Osteocyte (in vitro differentiated cells): ENCODE results near the gene PNMA3. TPM values are rescaled to one million over a fixed set of nuclear protein-coding genes. Genes with fewer than 3 reads are reported as not detected.

Source experiments
- DNase-seq: peaks from one replicate; pipeline ENCODE4 v3.0.0; 2021; ENCODE audit warnings: mixed read lengths; ENCODE audit not compliant: unreplicated experiment; ENCODE audit errors: extremely low spot score
- H3K27ac Mint-ChIP-seq: one replicate; pipeline ENCODE4 v1.8.0; 2021; ENCODE audit warnings: mild to moderate bottlenecking, mixed read lengths; ENCODE audit not compliant: unreplicated experiment
- H3K27me3 Mint-ChIP-seq: one replicate; pipeline ENCODE4 v1.8.0; 2021; ENCODE audit warnings: mixed read lengths; ENCODE audit not compliant: unreplicated experiment
- H3K36me3 Mint-ChIP-seq: one replicate; pipeline ENCODE4 v1.8.0; 2021; ENCODE audit warnings: mixed read lengths; ENCODE audit not compliant: unreplicated experiment
- H3K4me1 Mint-ChIP-seq: one replicate; pipeline ENCODE4 v1.8.0; 2021; ENCODE audit warnings: mixed read lengths; ENCODE audit not compliant: unreplicated experiment
- H3K4me3 Mint-ChIP-seq: one replicate; pipeline ENCODE4 v1.8.0; 2021; ENCODE audit warnings: mild to moderate bottlenecking, moderate library complexity, mixed read lengths; ENCODE audit not compliant: unreplicated experiment
- H3K9me3 Mint-ChIP-seq: one replicate; pipeline ENCODE4 v1.8.0; 2021; ENCODE audit warnings: mixed read lengths; ENCODE audit not compliant: unreplicated experiment
- CTCF ChIP-seq: fragments of 200-600 bp; sonication (generic); IDR thresholded peaks from 2 replicates; pipeline ENCODE4 v1.5.0; 2021; ENCODE audit warnings: antibody characterized with exemption, mild to moderate bottlenecking, moderate library complexity
- total RNA-seq: library from RNA; stranded (reverse); gene quantifications from 2 replicates; pipeline ENCODE4 v1.2.1, GENCODE V29; 2021

The PNMA3 gene
- total RNA-seq, 1 donor from 2014 or later = not detected

GRCh38 chrX:153029875-153030274, 26.4 kb upstream of the PNMA3 start:
- no peak overlapping the region for H3K4me3 Mint-ChIP-seq
- H3K27ac Mint-ChIP-seq = no peak overlapping the region
- H3K36me3 Mint-ChIP-seq = no peaks in the 10 kb centered on the region
- peaks cover 9% of the 10 kb centered on the region for H3K9me3 Mint-ChIP-seq
- no peak for DNase-seq
- TF ChIP-seq CTCF = no peak
- peaks cover 2% of the 10 kb centered on the region for H3K4me1 Mint-ChIP-seq
- no peaks in the 10 kb centered on the region for H3K27me3 Mint-ChIP-seq

DNA sequence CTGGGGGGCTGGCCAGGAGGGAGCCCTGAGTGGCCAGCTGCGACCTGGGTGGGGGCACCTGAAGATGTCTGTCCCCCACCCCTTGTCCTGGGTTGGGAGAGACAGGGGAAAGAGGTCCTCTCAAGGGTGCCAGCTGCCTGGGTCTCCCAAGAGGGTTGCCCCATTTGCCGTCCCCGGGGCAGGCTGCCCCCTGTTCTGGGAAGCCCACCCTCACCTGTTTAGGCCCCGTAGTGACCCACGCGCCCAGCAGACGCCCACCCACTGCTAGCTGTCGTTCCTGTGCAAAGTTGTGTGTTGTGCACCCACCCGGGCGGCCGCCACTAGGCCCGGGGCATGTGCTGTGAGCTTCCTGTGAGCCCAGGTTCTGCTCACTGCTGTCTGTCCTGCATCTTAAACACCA, 25.5 kb upstream of the PNMA3 start:
- H3K4me1 Mint-ChIP-seq = peaks cover 2% of the 10 kb centered on the region
- no peak for DNase-seq
- H3K9me3 Mint-ChIP-seq = peaks cover 9% of the 10 kb centered on the region
- H3K27ac Mint-ChIP-seq = no peak overlapping the region
- no peaks in the 10 kb centered on the region for H3K27me3 Mint-ChIP-seq
- H3K36me3 Mint-ChIP-seq = no peaks in the 10 kb centered on the region
- no peak for TF ChIP-seq CTCF
- no peak overlapping the region for H3K4me3 Mint-ChIP-seq

DNA sequence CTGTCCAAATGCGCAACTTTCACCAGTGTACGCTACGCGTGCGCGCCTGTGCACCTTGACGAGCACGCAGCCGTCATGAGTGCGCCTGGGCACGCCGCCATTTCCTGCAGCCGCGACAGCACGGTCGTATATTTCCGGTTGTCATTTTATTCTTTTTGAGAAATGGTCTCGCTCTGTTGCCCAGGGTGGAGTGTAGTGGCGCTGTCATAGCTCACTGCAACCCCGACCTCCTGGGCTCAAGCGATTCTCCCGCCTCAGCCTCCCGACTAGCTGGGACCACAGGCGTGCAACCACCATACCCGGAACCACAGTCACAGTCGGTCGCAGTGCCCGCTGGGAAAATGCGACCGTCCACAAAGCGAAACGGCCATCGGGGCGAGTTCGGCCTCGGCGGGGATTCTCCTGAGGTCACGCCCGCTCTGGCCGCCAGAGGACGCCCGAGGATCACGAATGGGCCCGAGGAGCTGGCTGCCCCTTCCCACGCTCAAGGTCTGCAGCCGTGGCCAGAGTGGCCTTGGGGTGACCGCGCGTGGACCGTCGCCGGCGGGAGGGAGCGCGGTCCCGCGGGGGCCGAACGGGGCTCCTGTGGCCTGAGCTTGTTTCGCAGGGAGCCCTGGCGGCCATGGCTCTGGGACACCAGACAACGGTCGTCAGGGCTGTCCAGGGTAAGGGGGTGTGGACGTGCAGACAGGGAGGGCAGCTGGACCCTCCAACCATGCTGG, 23.7 kb upstream of the PNMA3 start:
- Mint-ChIP-seq H3K4me3 (peak overlapping the region; percentile 57), H3K9me3 (peaks cover 9% of the 10 kb centered on the region), H3K36me3 (no peaks in the 10 kb centered on the region), H3K4me1 (peaks cover 2% of the 10 kb centered on the region), H3K27me3 (no peaks in the 10 kb centered on the region), H3K27ac (no peak overlapping the region)
- TF ChIP-seq CTCF = peak; percentile 78
- DNase-seq = no peak

DNA sequence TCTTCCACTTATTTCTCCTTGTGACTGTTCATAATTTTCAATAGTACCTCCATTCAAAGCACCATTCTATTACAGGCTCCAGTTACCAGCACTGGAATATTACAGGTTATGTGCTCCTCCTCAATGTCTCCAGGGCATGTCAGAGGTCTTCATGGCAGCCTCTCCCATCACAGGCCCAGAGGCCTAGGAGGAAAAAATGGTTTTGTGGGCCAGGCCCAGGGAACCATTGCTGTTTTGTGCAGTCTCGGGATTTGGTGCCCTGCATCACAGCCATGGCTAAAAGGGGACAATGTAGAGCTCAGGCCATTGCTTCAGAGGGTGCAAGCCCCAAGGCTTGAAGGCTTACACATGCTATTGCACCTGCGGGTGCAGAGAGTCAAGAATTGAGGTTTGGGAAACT, 7.2 kb upstream of the PNMA3 start:
- no peaks in the 10 kb centered on the region for H3K36me3 Mint-ChIP-seq
- H3K27me3 Mint-ChIP-seq = peaks cover 4% of the 10 kb centered on the region
- peaks cover 17% of the 10 kb centered on the region for H3K9me3 Mint-ChIP-seq

DNA sequence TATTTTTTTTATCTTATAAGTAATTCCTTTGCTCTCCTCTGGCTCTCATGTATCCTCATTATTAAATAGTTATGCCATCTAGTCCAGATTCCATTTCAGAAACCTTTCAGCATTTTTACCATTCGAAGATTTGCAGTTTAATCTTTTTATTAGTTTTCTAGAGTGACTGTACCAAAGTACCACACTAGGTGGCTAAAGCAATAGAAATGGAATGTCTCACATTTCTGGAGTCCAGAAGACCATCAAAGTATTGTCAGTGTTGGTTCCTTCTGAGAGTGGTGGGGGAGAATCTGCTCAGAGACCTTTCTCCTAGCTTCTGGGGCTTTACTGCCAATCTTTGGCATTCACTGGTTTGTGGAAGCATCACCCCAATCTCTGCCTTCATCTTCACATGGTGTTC, 3.7 kb upstream of the PNMA3 start:
- H3K4me3 Mint-ChIP-seq = no peak overlapping the region
- no peak for TF ChIP-seq CTCF
- no peaks in the 10 kb centered on the region for H3K36me3 Mint-ChIP-seq
- no peaks in the 10 kb centered on the region for H3K4me1 Mint-ChIP-seq
- H3K27me3 Mint-ChIP-seq = peaks cover 12% of the 10 kb centered on the region
- no peak for DNase-seq
- peaks cover 17% of the 10 kb centered on the region for H3K9me3 Mint-ChIP-seq
- H3K27ac Mint-ChIP-seq = no peak overlapping the region

More for the DNA sequence above, 7.2 kb upstream of the PNMA3 start:
- TF ChIP-seq CTCF = no peak
- no peaks in the 10 kb centered on the region for H3K4me1 Mint-ChIP-seq
- no peak for DNase-seq
- no peak overlapping the region for H3K27ac Mint-ChIP-seq
- no peak overlapping the region for H3K4me3 Mint-ChIP-seq
